ENCODE results near the gene ARID3A.

The ARID3A gene

DNA sequence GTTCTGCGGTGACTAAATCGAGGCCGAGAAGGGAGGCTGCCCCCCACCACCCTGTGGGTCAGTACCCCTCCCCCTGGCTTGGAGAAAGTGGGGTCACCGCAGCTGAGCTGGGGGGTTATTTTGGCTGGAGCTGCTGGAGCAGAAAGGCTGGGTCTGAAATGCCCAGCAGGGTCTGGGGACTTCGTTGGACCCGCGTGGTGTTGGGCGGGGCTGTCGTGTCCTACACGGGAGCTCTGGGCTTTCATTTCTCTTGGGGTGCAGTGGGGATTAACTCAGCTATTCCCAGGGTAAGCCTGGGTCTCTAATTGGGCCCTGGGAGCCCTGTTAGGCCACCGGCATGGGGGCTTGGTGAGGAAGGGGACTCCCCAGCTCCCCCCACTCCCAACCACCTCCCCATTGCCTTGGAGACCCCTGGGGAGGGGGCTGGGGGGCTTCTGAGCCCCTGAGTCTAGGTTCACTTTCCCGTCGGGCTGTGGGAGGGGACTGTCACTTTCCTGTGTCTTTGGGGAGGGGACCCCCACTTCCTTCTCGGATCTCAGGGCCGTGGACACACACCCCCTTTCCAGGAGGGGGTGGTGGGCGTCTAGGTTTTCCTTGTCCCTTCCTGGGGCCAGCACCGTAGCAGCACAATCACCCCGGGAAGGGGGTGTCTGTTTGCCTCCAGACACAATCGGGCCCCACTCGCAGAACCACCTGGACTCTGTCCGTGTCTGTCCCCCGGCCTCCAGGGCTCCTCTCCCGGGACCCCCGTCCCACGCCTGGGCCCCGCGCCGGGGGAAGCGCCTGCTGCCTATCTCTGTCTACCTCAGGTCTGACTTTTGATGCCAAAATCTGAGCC, 48.1 kb downstream of the ARID3A start:
- DNase-seq (ENCODE audit: insufficient read length, low spot score) (no peak), FAIRE-seq (no peak)
- no peak for TF ChIP-seq CTCF (IDR thresholded peaks at IDR 0.05; ENCODE audit: insufficient read depth, missing control alignments)

DNA sequence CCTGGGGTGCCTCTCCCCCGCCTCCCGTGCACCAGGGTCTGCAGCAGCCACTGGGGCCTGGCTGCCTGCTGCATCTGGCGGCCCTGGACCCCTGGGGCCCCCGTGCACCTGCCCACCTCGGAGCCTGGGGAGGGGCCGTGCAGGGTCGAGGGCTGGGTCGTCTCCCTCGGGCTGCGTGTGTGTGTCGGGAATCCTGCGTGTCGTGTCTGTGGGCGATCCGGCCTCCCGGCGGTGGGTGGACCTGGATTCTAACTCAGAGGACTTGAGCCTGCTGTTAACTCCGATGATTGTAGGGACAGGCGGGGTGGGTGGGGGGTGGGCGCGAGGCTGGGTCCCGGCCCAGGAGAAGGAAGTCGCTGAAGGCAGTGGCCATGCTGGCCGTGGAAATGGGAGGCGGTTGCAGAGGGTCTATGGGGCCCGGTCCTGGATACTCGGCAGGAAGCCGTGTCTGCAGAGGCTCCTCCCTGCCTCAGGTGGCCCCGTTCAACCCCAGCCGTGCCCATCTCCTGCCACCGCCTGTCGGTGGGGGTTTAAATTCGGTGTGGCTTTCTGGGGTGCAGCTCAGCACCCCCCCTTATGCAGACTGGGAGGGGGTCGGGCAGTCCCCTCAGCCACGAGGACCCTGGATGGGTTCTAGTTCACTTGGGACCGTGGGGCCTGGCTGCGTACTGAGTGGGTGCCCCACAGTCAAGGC, 48.9 kb downstream of the ARID3A start:
- no peak for TF ChIP-seq CTCF (IDR thresholded peaks at IDR 0.05; ENCODE audit: insufficient read depth, missing control alignments)
- DNase-seq (ENCODE audit: insufficient read length, low spot score) (no peak), FAIRE-seq (no peak)

GRCh38 chr19:976476-976875, 50.6 kb downstream of the ARID3A start:
- no peak for TF ChIP-seq CTCF (IDR thresholded peaks at IDR 0.05; ENCODE audit: insufficient read depth, missing control alignments)
- DNase-seq (ENCODE audit: insufficient read length, low spot score): no peak
- FAIRE-seq: no peak

GRCh38 chr19:977058-977464, 51.2 kb downstream of the ARID3A start:
- no peak for TF ChIP-seq CTCF (IDR thresholded peaks at IDR 0.05; ENCODE audit: insufficient read depth, missing control alignments)
- FAIRE-seq (no peak), DNase-seq (ENCODE audit: insufficient read length, low spot score) (no peak)

DNA sequence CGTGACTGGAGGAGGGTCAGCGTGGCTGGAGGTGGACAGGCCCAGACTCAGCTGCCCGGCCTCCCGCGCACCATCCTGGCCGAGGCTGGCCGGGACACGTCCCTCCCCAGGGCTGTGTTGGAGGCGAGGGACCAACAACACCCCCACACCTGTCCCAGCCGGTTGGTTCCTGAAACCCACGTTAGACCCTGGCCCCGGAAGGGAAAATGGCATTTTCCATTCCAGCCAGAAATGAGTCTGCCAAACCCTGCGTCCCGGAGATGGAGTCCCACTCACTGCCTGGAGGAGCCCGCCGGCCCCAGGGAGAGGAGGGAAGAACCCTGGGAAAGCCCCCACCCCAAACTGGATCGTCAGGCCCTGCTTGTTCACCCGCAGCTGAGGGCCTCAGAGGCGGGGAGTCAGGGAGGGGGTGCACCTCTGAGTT, 53.5 kb downstream of the ARID3A start:
- TF ChIP-seq CTCF (IDR thresholded peaks at IDR 0.05; ENCODE audit: insufficient read depth, missing control alignments): no peak
- DNase-seq (ENCODE audit: insufficient read length, low spot score) (no peak), FAIRE-seq (no peak)

GRCh38 chr19:980133-980998, 54.5 kb downstream of the ARID3A start:
- FAIRE-seq: no peak
- TF ChIP-seq CTCF (IDR thresholded peaks at IDR 0.05; ENCODE audit: insufficient read depth, missing control alignments): no peak
- DNase-seq (ENCODE audit: insufficient read length, low spot score): no peak
